CD14-positive monocyte (primary cell): ENCODE measurements around the gene HES2. TPM values are rescaled to one million over a fixed set of nuclear protein-coding genes. Genes with fewer than 3 reads are reported as not detected.

Experiments used
- DNase-seq, 3 donors: peaks; one replicate each; pipeline ENCODE4 v3.0.0-alpha.2; 2011 to 2022
- H2AFZ ChIP-seq: 2 replicates; pipeline ENCODE4 v1.6.0; 2012; ENCODE audit warnings: mild to moderate bottlenecking, low read depth, low read length, inconsistent platforms; ENCODE audit not compliant: insufficient read depth, poor library complexity, severe bottlenecking
- H3K27ac ChIP-seq, 2 donors: 1 replicate in 1 of 2; 2 replicates in 1 of 2; pipeline ENCODE4 v1.5.1; 2012 to 2013; ENCODE audit warnings: low read length in 2 of 2, control low read depth in 1 of 2, inconsistent platforms in 1 of 2, low read depth in 1 of 2, mild to moderate bottlenecking in 1 of 2
- H3K27me3 ChIP-seq, 2 donors: one replicate each; pipeline versions ENCODE4 v1.6.0 to v1.6.1; 2011 to 2013; ENCODE audit warnings: low read length in 2 of 2; ENCODE audit not compliant: control insufficient read depth in 2 of 2, insufficient read depth in 2 of 2
- H3K36me3 ChIP-seq, 2 donors: replicated peaks in 1 of 2; 1 replicate in 1 of 2; 2 replicates in 1 of 2; pipeline versions ENCODE4 v1.5.1 to v1.6.1; 2012 to 2013; ENCODE audit warnings: low read length in 2 of 2, control low read depth in 1 of 2, inconsistent platforms in 1 of 2, mild to moderate bottlenecking in 1 of 2; ENCODE audit not compliant: insufficient read depth in 2 of 2, control insufficient read depth in 1 of 2
- H3K4me1 ChIP-seq, 2 donors: 1 replicate in 1 of 2; 2 replicates in 1 of 2; pipeline versions ENCODE4 v1.5.1 to v1.6.1; 2012 to 2013; ENCODE audit warnings: low read length in 2 of 2, control low read depth in 1 of 2, inconsistent platforms in 1 of 2, mild to moderate bottlenecking in 1 of 2, moderate library complexity in 1 of 2; ENCODE audit not compliant: insufficient read depth in 2 of 2, control insufficient read depth in 1 of 2
- H3K4me2 ChIP-seq: replicated peaks from 2 replicates; pipeline ENCODE3; 2012; ENCODE audit warnings: low read length, moderate library complexity, mild to moderate bottlenecking; ENCODE audit not compliant: poor library complexity, severe bottlenecking; ENCODE audit errors: extremely low read depth
- H3K4me3 ChIP-seq, 3 experiments: fragments of 200-600 bp in 1 of 3; sonication (generic) in 1 of 3; replicated peaks in 1 of 3; 1 replicate in 2 of 3; 2 replicates in 1 of 3; pipeline ENCODE4 v1.5.1; 2011 to 2013; ENCODE audit warnings: low read length in 3 of 3, mild to moderate bottlenecking in 3 of 3, control low read depth in 2 of 3, low read depth in 2 of 3, inconsistent platforms in 1 of 3, moderate library complexity in 1 of 3
- H3K79me2 ChIP-seq: 2 replicates; pipeline ENCODE4 v1.6.0; 2012; ENCODE audit warnings: mild to moderate bottlenecking, control low read depth, inconsistent platforms, low read length, moderate library complexity; ENCODE audit not compliant: insufficient read depth
- H3K9ac ChIP-seq: 2 replicates; pipeline ENCODE4 v1.6.0; 2017; ENCODE audit warnings: low read length, mild to moderate bottlenecking; ENCODE audit not compliant: insufficient read depth, poor library complexity, severe bottlenecking
- H3K9me3 ChIP-seq, 2 donors: replicated peaks in 1 of 2; 1 replicate in 1 of 2; 2 replicates in 1 of 2; pipeline versions ENCODE4 v1.5.1 to v1.6.1; 2012 to 2013; ENCODE audit warnings: low read length in 2 of 2, control low read depth in 1 of 2; ENCODE audit not compliant: control insufficient read depth in 1 of 2, insufficient read depth in 1 of 2
- H4K20me1 ChIP-seq: 2 replicates; pipeline ENCODE4 v1.6.0; 2012; ENCODE audit warnings: mild to moderate bottlenecking, low read length, control low read depth, moderate library complexity; ENCODE audit not compliant: insufficient read depth
- H3K27ac Mint-ChIP-seq, 7 donors: one replicate each; pipeline ENCODE4 v1.8.0; 2020; ENCODE audit warnings: mild to moderate bottlenecking in 7 of 7, mixed read lengths in 7 of 7, moderate library complexity in 6 of 7, inconsistent platforms in 2 of 7
- H3K27me3 Mint-ChIP-seq, 3 donors: one replicate each; pipeline ENCODE4 v1.8.0; 2021 to 2022; ENCODE audit warnings: low read depth in 3 of 3, mild to moderate bottlenecking in 3 of 3, mixed read lengths in 3 of 3, moderate library complexity in 3 of 3, inconsistent platforms in 1 of 3
- H3K36me3 Mint-ChIP-seq, 2 donors: one replicate each; pipeline ENCODE4 v1.8.0; 2020; ENCODE audit warnings: mixed read lengths in 2 of 2, inconsistent platforms in 1 of 2, mild to moderate bottlenecking in 1 of 2
- H3K4me1 Mint-ChIP-seq: one replicate; pipeline ENCODE4 v1.8.0; 2020; ENCODE audit warnings: mild to moderate bottlenecking, mixed read lengths
- H3K4me3 Mint-ChIP-seq, 2 donors: one replicate each; pipeline ENCODE4 v1.8.0; 2020; ENCODE audit warnings: mild to moderate bottlenecking in 2 of 2, mixed read lengths in 2 of 2, moderate library complexity in 1 of 2
- H3K9me3 Mint-ChIP-seq, 7 donors: one replicate each; pipeline ENCODE4 v1.8.0; 2020 to 2022; ENCODE audit warnings: mixed read lengths in 7 of 7, mild to moderate bottlenecking in 6 of 7, moderate library complexity in 6 of 7, inconsistent platforms in 2 of 7
- WGBS: methylation state at CpG from one replicate; pipeline ENCODE4 v1.1.5; 2013; ENCODE audit warnings: missing lambda C conversion rate; ENCODE audit not compliant: insufficient coverage; 5-methylcytosine and 5-hydroxymethylcytosine counted together
- intact Hi-C, 2 donors: fragments of 100-400 bp; cut with micrococcal nuclease; formaldehyde crosslinking; loops; one replicate each; pipeline versions ENCODE4 v1.15.0 to v1.15.1; 2023
- polyA plus RNA-seq, 3 donors: library from polyadenylated mRNA; depleted of rRNA in 1 of 3; unstranded in 2 of 3; stranded (reverse) in 1 of 3; fragments of 300-500 nt in 2 of 3; fragments of >200 nt in 1 of 3; fragmentation: Illumina TruSeq in 2 of 3; gene quantifications; 1 replicate in 2 of 3; 2 replicates in 1 of 3; pipeline ENCODE4 v1.2.3, GENCODE V29; 2012 to 2021
- TF ChIP-seq, protein P1 (sequence below): fragments of 200-600 bp; IDR thresholded peaks from one replicate; pipeline ENCODE4 v1.8.0; 2022; ENCODE audit warnings: antibody characterized with exemption, mild to moderate bottlenecking

HES2 gene
- polyA plus RNA-seq, 3 donors: not detected

DNA sequence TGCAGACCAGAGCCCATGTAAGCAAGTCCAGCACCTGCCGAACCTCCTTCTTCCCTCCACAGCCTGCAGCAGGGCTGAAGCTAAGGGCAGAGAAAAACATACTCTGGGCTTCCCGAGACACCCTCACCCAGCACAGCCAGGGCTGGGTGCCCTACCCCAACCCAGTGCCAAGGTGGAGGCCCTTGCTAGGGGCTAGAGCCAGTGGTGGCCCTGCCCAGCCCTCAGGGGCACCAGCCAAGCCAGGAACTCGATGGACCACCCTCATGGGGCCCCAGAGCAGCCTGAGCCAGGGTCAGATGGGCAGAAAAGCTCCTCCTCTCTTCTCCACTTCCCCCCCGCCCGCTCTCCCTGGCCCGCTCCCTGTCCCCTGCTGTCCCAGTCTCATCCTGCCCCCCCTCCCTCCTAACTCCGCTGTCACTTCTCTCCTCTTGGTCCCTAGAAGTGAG, 30.3 kb upstream of the HES2 start:
- H3K36me3 Mint-ChIP-seq: peaks cover 0 to 5% of the 10 kb centered on the region in 2 donors
- no peak overlapping the region for H3K9ac ChIP-seq
- TF ChIP-seq, protein P1, sequence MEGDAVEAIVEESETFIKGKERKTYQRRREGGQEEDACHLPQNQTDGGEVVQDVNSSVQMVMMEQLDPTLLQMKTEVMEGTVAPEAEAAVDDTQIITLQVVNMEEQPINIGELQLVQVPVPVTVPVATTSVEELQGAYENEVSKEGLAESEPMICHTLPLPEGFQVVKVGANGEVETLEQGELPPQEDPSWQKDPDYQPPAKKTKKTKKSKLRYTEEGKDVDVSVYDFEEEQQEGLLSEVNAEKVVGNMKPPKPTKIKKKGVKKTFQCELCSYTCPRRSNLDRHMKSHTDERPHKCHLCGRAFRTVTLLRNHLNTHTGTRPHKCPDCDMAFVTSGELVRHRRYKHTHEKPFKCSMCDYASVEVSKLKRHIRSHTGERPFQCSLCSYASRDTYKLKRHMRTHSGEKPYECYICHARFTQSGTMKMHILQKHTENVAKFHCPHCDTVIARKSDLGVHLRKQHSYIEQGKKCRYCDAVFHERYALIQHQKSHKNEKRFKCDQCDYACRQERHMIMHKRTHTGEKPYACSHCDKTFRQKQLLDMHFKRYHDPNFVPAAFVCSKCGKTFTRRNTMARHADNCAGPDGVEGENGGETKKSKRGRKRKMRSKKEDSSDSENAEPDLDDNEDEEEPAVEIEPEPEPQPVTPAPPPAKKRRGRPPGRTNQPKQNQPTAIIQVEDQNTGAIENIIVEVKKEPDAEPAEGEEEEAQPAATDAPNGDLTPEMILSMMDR: no peak
- H3K27ac Mint-ChIP-seq: no peak overlapping the region
- H3K4me1 ChIP-seq: no peaks in the 10 kb centered on the region
- no peaks in the 10 kb centered on the region for H3K36me3 ChIP-seq
- intact Hi-C loops: no loop called here
- no peak overlapping the region for H3K4me3 ChIP-seq
- H3K9me3 Mint-ChIP-seq: peaks cover 0 to 10% (median 0%) of the 10 kb centered on the region in 7 donors
- no peak for DNase-seq
- H3K27me3 Mint-ChIP-seq: peaks cover 73 to 93% (median 79%) of the 10 kb centered on the region in 3 donors
- H3K9me3 ChIP-seq: no peaks in the 10 kb centered on the region
- no peak overlapping the region for H3K27ac ChIP-seq
- H3K4me1 Mint-ChIP-seq: peaks cover 2% of the 10 kb centered on the region
- H3K27me3 ChIP-seq: peaks cover 6 to 64% of the 10 kb centered on the region in 2 donors
- no peaks in the 10 kb centered on the region for H3K79me2 ChIP-seq
- H3K4me2 ChIP-seq: no peak overlapping the region
- peak overlapping the region in 1 of 2 donors; percentile 53 for H3K4me3 Mint-ChIP-seq
- H4K20me1 ChIP-seq: no peaks in the 10 kb centered on the region
- 24% methylated on average over 3 of the region's 7 CpGs for WGBS
- H2AFZ ChIP-seq: no peak overlapping the region

DNA sequence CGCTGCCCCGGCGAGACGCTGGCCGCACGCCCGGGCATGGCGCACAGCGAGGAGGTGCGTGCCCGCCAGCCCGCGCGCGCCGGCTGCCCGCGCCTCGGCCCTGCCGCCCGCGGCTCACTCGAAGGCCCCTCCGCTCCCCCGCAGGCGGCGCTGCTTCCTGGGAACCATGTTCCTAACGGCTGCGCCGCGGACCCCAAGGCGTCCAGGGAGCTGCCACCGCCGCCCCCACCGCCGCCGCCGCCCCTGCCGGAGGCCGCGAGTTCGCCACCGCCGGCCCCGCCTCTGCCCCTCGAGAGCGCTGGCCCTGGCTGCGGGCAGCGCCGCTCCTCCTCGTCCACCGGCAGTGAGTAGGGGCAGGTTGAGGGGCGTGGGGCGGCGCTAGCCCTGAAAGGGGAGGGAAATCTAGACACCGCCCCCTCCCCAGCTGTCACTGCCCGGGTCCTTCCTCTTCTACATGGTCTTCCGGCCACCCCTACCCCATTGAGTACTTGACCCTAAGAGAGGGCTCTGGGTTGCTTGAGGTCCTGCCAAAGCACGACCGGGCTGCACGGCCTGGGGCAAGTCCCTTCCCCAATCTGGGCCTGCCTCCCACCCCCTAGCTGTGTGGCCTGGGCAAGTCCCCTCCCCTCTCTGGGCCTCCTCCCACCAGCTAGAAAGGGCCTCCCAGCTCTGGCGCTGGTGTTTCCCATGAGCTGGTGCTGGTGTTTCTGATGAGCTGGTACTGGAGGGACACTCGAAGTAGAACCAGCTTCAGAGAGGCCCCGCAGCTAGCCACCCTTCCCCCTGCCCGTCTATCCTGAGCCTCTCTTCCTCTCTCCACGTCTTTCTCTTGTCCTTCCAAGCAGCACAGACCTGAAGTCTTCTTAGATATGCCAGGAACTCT, 29.3 kb upstream of the HES2 start:
- H3K4me1 Mint-ChIP-seq: peaks cover 2% of the 10 kb centered on the region
- H3K4me3 ChIP-seq: no peak overlapping the region
- no peaks in the 10 kb centered on the region for H3K4me1 ChIP-seq
- 4% methylated on average over 44 of the region's 66 CpGs for WGBS
- H3K79me2 ChIP-seq: no peaks in the 10 kb centered on the region
- no peaks in the 10 kb centered on the region for H3K36me3 ChIP-seq
- H3K27me3 Mint-ChIP-seq: peaks cover 69 to 90% (median 74%) of the 10 kb centered on the region in 3 donors
- no peak overlapping the region for H3K27ac Mint-ChIP-seq
- peaks cover 0 to 5% of the 10 kb centered on the region in 2 donors for H3K36me3 Mint-ChIP-seq
- H3K27ac ChIP-seq: no peak overlapping the region
- no peak for DNase-seq
- H3K9ac ChIP-seq: no peak overlapping the region
- H3K4me2 ChIP-seq: no peak overlapping the region
- TF ChIP-seq, protein P1: no peak
- peaks cover 0 to 10% (median 0%) of the 10 kb centered on the region in 7 donors for H3K9me3 Mint-ChIP-seq
- intact Hi-C loops: no loop called here
- no peaks in the 10 kb centered on the region for H4K20me1 ChIP-seq
- H2AFZ ChIP-seq: no peak overlapping the region
- peaks cover 6 to 59% of the 10 kb centered on the region in 2 donors for H3K27me3 ChIP-seq
- H3K9me3 ChIP-seq: no peaks in the 10 kb centered on the region
- H3K4me3 Mint-ChIP-seq: peak overlapping the region in 1 of 2 donors; percentile 75
